ENCODE results near the gene BTN3A1. TPM values are rescaled to one million over a fixed set of nuclear protein-coding genes. Genes with fewer than 3 reads are reported as not detected.

Gene BTN3A1
- total and polyA plus RNA-seq, 4 donors, result 22.6 to 29.0 (median 25.7) TPM

GRCh38 chr6:26464416-26465131 lies 62.5 kb downstream of the BTN3A1 start:
- DNase-seq (ENCODE audit: low read depth in 4 of 6, low spot score in 6 of 6), result no peak
- H3K27ac ChIP-seq (ENCODE audit: low read depth, low read length), result no peak overlapping the region
- H3K36me3 ChIP-seq (ENCODE audit: control insufficient read depth, insufficient read depth, low read length), result peaks cover 47% of the 10 kb centered on the region
- H3K27me3 ChIP-seq (ENCODE audit: control insufficient read depth, insufficient read depth, low read length), result no peaks in the 10 kb centered on the region
- WGBS (ENCODE audit: insufficient coverage), result 98% methylated on average over 7 of the region's 7 CpGs
- peaks cover 10% of the 10 kb centered on the region for H3K4me1 ChIP-seq (ENCODE audit: control insufficient read depth, insufficient read depth, low read length)
- no peaks in the 10 kb centered on the region for H3K9me3 ChIP-seq (ENCODE audit: control insufficient read depth, insufficient read depth, low read length)
- H3K4me3 ChIP-seq (ENCODE audit: low read depth, low read length), result no peak overlapping the region

Other genes with a start within 250 kb of the BTN3A1 start
- gene BTN3A2, start 37.1 kb upstream of the BTN3A1 start, total RNA-seq, result 10 to 100 TPM in 1 of 2 donors, 1 to 10 TPM in 1; 9.8 to 19.3 TPM
- 10 to 100 TPM; 11.5 to 12.6 TPM for gene BTN3A2, start 37.1 kb upstream of the BTN3A1 start, polyA plus RNA-seq (ENCODE audit: insufficient read length in 2 of 2)
- gene BTN2A2, start 19.2 kb upstream of the BTN3A1 start, total RNA-seq, result 10 to 100 TPM in 1 of 2 donors, 1 to 10 TPM in 1; 8.1 to 16.1 TPM
- 10 to 100 TPM in 1 of 2 donors, 1 to 10 TPM in 1; 8.9 to 10.2 TPM for gene BTN2A2, start 19.2 kb upstream of the BTN3A1 start, polyA plus RNA-seq (ENCODE audit: insufficient read length in 2 of 2)
- 10 to 100 TPM; 17.1 to 19.2 TPM for gene BTN3A3, start 38.2 kb downstream of the BTN3A1 start, total RNA-seq
- 10 to 100 TPM in 1 of 2 donors, 1 to 10 TPM in 1; 7.2 to 10.4 TPM for gene BTN3A3, start 38.2 kb downstream of the BTN3A1 start, polyA plus RNA-seq (ENCODE audit: insufficient read length in 2 of 2)
- 10 to 100 TPM; 12.3 to 15.5 TPM for gene BTN2A1, start 55.7 kb downstream of the BTN3A1 start, total RNA-seq
- gene BTN2A1, start 55.7 kb downstream of the BTN3A1 start, polyA plus RNA-seq (ENCODE audit: insufficient read length in 2 of 2), result 10 to 100 TPM; 28.3 to 31.4 TPM
- under 1 TPM in 1 of 2 donors, not detected in 1; 0.11 TPM for gene BTN1A1, start 98.0 kb downstream of the BTN3A1 start, total RNA-seq
- gene BTN1A1, start 98.0 kb downstream of the BTN3A1 start, polyA plus RNA-seq (ENCODE audit: insufficient read length in 2 of 2), result under 1 TPM; 0.08 to 0.11 TPM
- gene HMGN4, start 136.1 kb downstream of the BTN3A1 start, total RNA-seq, result 10 to 100 TPM; 56.7 to 81.1 TPM
- gene HMGN4, start 136.1 kb downstream of the BTN3A1 start, polyA plus RNA-seq (ENCODE audit: insufficient read length in 2 of 2), result 10 to 100 TPM; 46.5 to 60.5 TPM
- gene ABT1, start 194.7 kb downstream of the BTN3A1 start, total RNA-seq, result 10 to 100 TPM in 1 of 2 donors, 1 to 10 TPM in 1; 8.7 to 11.0 TPM
- gene ABT1, start 194.7 kb downstream of the BTN3A1 start, polyA plus RNA-seq (ENCODE audit: insufficient read length in 2 of 2), result 10 to 100 TPM; 10.6 to 11.2 TPM